Omental fat pad (tissue), 4 donors: ENCODE measurements around the gene STOX1. TPM values are rescaled to one million over a fixed set of nuclear protein-coding genes. Genes with fewer than 3 reads are reported as not detected.

Source experiments
- small RNA-seq: library from RNA; depleted of rRNA; stranded (forward); fragments of <200 nt; gene quantifications from one replicate; pipeline ENCODE3, GENCODE V24; 2016
- total RNA-seq, 4 donors: library from RNA; depleted of rRNA; stranded (reverse); fragments of >200 nt; gene quantifications; one replicate each; pipeline ENCODE4 v1.1.0, GENCODE V29; 2016

STOX1 gene
- total RNA-seq, 4 donors from 2014 or later, result 3.2 to 16.0 (median 5.0) TPM

Small RNAs within 50 kb of the gene (small RNA-seq; reads per million reads assigned to genes)
- gene RNU6-571P (not detected), gene RNU6-697P (not detected)

Other genes with a start within 250 kb of the STOX1 start
- 10 to 100 TPM; 46.1 to 64.8 (median 53.1) TPM for gene CCAR1, start 106.3 kb upstream of the STOX1 start, total RNA-seq
- 10 to 100 TPM; 25.4 to 39.0 (median 30.1) TPM for gene DDX50, start 73.8 kb downstream of the STOX1 start, total RNA-seq
- gene DDX21, start 128.6 kb downstream of the STOX1 start, total RNA-seq, result 100 to 1,000 TPM in 2 of 4 donors, 10 to 100 TPM in 2; 46.0 to 340 (median 92.6) TPM
- 10 to 100 TPM; 25.0 to 36.4 (median 34.7) TPM for gene KIFBP, start 161.3 kb downstream of the STOX1 start, total RNA-seq